Measurements from ENCODE around the gene LETM1.
A peak's percentile ranks its signal among the peaks of the same experiment; 100 is the strongest.

LETM1 gene

GRCh38 chr4:1783015-1783414 lies 72.9 kb downstream of the LETM1 start:
- DNase-seq (ENCODE audit: extremely low read depth, low read depth), result no peak
- TF ChIP-seq CTCF (IDR thresholded peaks at IDR 0.05; ENCODE audit: low read depth, low read length), result no peak

DNA sequence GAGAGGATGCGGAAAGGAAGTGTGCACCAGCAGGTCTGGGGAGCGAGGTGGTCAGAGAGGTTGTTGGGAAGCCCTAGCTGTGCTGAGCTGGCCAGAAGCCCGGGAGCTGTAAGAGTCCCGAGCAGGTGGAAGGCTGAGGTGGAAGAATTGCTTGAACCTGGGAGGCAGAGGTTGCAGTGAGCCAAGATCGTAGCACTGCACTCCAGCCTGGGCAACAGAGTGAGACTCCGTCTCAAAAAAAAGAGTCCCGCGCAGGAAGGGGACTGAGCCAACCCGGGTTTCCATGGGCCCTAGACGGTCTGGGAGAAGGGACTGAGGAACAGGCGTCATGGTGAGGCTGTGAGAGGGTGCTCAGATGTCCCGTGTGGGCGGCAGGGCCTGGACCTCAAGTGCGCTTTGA lies 75.5 kb downstream of the LETM1 start:
- TF ChIP-seq CTCF (IDR thresholded peaks at IDR 0.05; ENCODE audit: low read depth, low read length), result no peak
- DNase-seq (ENCODE audit: extremely low read depth, low read depth), result no peak

DNA sequence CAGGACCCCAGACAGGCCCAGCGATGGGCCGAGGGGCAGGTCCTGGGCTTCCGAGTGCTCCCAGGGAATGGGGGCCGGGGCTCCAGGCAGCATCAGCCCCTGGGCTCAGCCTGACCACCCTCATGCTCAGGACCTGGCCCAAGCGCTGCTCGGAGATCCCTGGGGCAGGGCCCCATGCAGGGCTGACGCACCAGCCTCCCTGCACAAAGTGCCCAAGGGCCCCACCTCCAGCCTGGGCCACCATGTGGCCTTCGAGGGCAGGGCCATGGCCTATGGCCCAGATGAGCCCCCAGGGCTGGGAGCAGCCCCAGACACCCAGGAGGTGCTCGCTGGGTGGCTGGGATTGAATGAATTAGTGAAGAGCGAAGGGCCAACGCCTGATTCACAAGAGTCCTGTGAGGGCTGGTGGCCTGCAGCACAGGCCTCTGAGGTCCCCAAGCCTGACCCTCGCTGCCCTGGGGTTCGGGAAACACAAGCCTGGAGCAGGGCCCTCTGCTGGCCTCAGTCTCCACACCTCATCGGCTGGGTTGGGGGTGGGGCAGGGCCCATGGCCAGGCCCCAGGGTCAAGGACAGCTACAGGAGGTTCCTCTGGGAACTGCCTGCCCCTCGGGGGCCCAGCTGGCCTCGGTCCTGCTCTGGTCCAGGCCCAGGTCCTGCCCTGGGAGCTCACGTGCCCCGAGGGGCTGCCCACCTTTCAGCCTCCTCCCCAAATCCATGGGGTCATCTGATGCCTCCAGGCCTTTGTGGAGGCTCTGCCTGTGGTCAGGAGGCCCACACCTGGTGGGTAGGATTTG lies 76.2 kb downstream of the LETM1 start:
- no peak for TF ChIP-seq CTCF (IDR thresholded peaks at IDR 0.05; ENCODE audit: low read depth, low read length)
- DNase-seq (ENCODE audit: extremely low read depth, low read depth), result no peak

GRCh38 chr4:1778642-1779392 lies 77.1 kb downstream of the LETM1 start:
- TF ChIP-seq CTCF (IDR thresholded peaks at IDR 0.05; ENCODE audit: low read depth, low read length), result no peak
- DNase-seq (ENCODE audit: extremely low read depth, low read depth), result no peak

DNA sequence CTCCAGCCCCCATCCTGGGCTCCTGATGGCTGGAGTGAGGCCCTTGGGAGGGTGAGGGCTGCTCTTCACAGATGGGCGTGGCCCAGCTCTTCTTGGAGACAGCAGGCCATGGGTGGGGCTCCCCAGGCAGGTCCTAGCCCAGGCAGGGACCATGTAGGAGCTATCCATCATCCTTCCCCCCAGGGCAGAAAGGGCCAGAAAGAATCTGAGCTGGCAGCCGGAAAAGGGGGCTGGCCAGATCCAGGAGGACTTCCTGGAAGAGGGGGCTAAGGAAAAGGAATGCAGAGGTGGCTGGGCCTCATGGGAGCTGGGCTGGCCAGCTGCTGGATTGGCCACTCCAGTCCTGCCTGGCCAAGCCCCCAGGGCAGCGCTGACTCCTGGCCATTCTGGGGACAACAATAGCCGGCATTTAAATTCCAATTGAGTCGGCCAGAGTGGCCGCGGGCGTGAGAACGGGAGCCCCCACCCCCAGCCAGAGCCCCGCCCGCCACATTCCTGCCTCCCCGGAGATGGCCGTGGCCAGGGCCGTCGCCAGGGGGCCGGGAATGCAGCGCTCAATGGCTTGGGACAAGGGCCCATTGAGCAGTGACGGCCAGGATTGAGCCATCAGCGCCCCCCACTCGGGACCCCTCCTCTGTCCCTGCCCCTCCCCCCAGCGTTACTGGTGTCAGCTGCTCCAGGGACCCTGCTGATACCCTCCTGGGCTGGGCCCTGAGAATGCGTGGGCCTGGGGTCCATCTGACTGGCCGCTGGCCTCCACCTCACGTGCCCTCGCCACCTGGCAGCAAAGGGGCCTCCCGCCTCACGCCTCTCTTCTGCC lies 77.9 kb downstream of the LETM1 start:
- no peak for DNase-seq (ENCODE audit: extremely low read depth, low read depth)

DNA sequence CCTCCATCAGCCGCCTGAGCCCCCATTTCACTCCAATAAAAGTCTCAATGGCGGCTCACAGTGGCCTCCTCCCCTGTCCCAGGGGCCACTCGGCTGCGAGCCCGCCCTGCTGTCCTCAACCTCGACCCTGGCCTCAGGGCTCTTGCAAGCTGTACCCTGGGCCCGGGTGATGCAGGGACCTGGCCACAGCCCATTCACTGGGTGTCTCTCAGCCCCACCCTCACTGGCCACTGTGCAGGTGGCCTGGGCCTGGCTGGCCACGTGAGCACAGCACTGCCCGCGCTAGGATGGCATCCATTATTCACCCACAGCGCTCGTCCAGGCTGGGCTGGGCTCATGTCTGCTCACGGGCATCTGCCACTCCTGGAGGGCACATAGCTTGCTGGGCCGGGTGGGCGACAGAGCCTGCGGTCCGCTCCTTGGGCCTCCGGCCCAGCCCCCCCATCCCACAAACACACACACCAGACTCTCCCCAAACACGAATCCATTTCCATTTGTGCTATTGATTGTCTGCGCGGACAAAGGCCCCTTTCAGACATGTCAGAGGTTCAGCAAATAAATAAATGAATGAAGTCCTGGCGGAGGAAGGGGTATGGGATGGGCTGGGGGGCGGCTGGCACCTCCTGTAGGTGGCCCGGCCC lies 79.3 kb downstream of the LETM1 start:
- TF ChIP-seq CTCF (IDR thresholded peaks at IDR 0.05; ENCODE audit: low read depth, low read length), result no peak
- no peak for DNase-seq (ENCODE audit: extremely low read depth, low read depth)

More for the DNA sequence above, 77.9 kb downstream of the LETM1 start:
- peak; percentile 5; the same call in 1 of the 2 replicates for TF ChIP-seq CTCF (IDR thresholded peaks at IDR 0.05; ENCODE audit: low read depth, low read length)
